Muscle layer of colon (tissue), 2 donors: ENCODE measurements around the gene ALPK3.
"Not testable (repeated sequence)": the region's sequence is repeated elsewhere in the genome, so short reads cannot be mapped to it uniquely, and the experiment has no call there.

Source experiments
- H3K27ac ChIP-seq: one replicate; pipeline ENCODE4 v1.7.0; 2013; ENCODE audit warnings: low read depth, mild to moderate bottlenecking, low read length, moderate library complexity
- H3K27me3 ChIP-seq, 2 donors: one replicate each; pipeline ENCODE4 v1.7.0; 2013; ENCODE audit warnings: low read length in 2 of 2, mild to moderate bottlenecking in 2 of 2; ENCODE audit not compliant: insufficient read depth in 2 of 2, control insufficient read depth in 1 of 2
- H3K36me3 ChIP-seq: one replicate; pipeline ENCODE4 v1.7.0; 2013; ENCODE audit warnings: mild to moderate bottlenecking, low read length; ENCODE audit not compliant: insufficient read depth
- H3K4me1 ChIP-seq: one replicate; pipeline ENCODE4 v1.7.0; 2013; ENCODE audit warnings: mild to moderate bottlenecking, low read length; ENCODE audit not compliant: insufficient read depth
- H3K4me3 ChIP-seq, 2 donors: one replicate each; pipeline ENCODE4 v1.7.0; 2013; ENCODE audit warnings: low read length in 2 of 2, low read depth in 1 of 2, mild to moderate bottlenecking in 1 of 2, moderate library complexity in 1 of 2
- H3K9ac ChIP-seq: one replicate; pipeline ENCODE4 v1.7.0; 2013; ENCODE audit warnings: low read length
- H3K9me3 ChIP-seq: one replicate; pipeline ENCODE4 v1.7.0; 2013; ENCODE audit warnings: mild to moderate bottlenecking, low read length
- donor health status: abdominal sarcoma.
- donor health status: Adenocarcinoma of cecum.

Gene ALPK3

GRCh38 chr15:84835661-84836337, 18.6 kb downstream of the ALPK3 start:
- H3K36me3 ChIP-seq, result peaks cover 6% of the 10 kb centered on the region
- no peak overlapping the region for H3K27ac ChIP-seq
- H3K27me3 ChIP-seq, result no peaks in the 10 kb centered on the region
- no peak overlapping the region for H3K4me3 ChIP-seq
- H3K4me1 ChIP-seq, result peaks cover 46% of the 10 kb centered on the region
- no peaks in the 10 kb centered on the region for H3K9me3 ChIP-seq
- no peak overlapping the region for H3K9ac ChIP-seq

GRCh38 chr15:84836844-84837243, 19.7 kb downstream of the ALPK3 start:
- H3K4me3 ChIP-seq, result no peak overlapping the region
- H3K9ac ChIP-seq, result no peak overlapping the region
- no peak overlapping the region for H3K27ac ChIP-seq
- H3K9me3 ChIP-seq, result no peaks in the 10 kb centered on the region
- H3K4me1 ChIP-seq, result peaks cover 50% of the 10 kb centered on the region
- peaks cover 6% of the 10 kb centered on the region for H3K36me3 ChIP-seq
- H3K27me3 ChIP-seq, result no peaks in the 10 kb centered on the region

GRCh38 chr15:84839714-84840113, 22.6 kb downstream of the ALPK3 start:
- Histone ChIP-seq H3K9me3 (no peaks in the 10 kb centered on the region), H3K4me1 (peaks cover 25% of the 10 kb centered on the region), H3K9ac (no peak overlapping the region), H3K4me3 (no peak overlapping the region), H3K27me3 (no peaks in the 10 kb centered on the region), H3K36me3 (peaks cover 6% of the 10 kb centered on the region), H3K27ac (no peak overlapping the region)

DNA sequence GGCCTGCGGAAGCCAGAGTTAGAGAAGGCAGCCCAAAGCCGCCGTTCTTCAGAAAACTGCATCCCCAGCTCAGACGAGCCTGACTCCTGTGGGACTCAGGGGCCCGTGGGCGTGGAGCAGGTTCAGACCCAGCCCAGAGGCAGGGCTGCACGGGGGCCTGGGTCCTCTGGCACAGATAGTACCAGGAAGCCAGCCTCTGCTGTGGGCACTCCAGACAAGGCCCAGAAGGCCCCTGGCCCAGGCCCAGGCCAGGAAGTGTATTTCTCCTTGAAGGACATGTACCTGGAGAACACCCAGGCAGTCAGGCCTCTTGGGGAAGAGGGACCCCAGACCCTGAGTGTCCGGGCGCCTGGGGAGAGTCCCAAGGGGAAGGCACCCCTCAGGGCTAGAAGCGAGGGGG, 23.1 kb downstream of the ALPK3 start:
- Histone ChIP-seq H3K27me3 (no peaks in the 10 kb centered on the region), H3K27ac (peak overlapping the region; percentile 80), H3K9ac (no peak overlapping the region), H3K4me3 (peak overlapping the region in 1 of 2 donors; percentile 8), H3K9me3 (no peaks in the 10 kb centered on the region), H3K4me1 (peaks cover 28% of the 10 kb centered on the region), H3K36me3 (peaks cover 6% of the 10 kb centered on the region)

DNA sequence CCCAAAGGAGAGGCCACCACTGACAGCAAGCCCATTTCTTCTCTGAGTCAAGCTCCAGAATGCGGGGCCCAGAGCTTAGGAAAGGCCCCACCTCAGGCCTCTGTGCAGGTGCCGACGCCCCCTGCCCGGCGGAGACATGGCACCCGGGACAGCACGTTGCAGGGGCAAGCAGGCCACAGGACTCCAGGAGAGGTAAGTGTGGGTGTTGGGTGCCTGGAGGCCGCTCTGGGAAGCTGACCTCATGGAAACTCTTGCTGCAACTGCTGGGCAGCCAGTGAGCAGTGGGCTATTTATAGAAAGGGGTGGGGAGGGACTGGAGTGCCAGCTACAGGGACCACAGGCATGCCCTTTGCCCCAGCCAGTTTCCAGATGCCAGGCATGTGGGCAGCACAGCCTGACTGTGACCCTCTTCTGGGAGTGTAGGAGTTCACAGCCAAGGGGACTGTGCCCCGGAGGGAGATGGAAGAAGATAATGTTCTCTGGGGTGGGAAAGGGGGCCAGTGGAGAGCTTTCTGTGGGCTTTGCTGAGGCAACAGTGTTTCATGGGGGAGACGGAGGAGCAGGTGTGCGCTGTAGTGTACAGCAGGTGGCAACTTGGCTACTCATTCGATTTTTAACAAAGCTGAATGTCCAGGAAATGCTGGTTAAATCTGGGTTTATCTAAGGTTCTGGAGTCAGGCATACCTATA, 23.7 kb downstream of the ALPK3 start:
- Histone ChIP-seq H3K36me3 (peaks cover 6% of the 10 kb centered on the region), H3K27ac (peak overlapping the region; percentile 80), H3K4me1 (peaks cover 30% of the 10 kb centered on the region), H3K9ac (no peak overlapping the region), H3K9me3 (no peaks in the 10 kb centered on the region), H3K27me3 (no peaks in the 10 kb centered on the region), H3K4me3 (peak overlapping the region in 1 of 2 donors; percentile 8)

DNA sequence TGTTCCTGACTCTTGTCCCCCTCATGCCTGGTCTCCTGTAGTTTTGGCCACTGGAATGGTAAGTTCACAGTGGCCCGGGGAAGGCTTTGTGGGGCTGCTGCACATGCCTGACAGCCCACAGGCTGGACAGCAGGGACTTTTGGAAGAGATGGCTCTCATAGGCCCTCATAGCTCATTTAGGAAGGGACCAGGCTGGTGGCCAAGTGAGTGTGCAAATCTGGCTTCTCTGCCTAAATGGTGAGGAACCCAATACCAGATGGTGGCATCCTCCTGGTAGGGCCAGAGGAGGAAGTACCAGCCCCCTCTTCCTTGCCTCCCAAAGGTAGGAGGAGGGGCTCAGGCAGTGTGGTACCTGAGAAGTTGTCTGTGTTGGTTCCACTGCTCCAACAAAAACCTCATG, 25.6 kb downstream of the ALPK3 start:
- Histone ChIP-seq H3K4me1 (peaks cover 30% of the 10 kb centered on the region), H3K27ac (no peak overlapping the region), H3K36me3 (peaks cover 6% of the 10 kb centered on the region), H3K4me3 (no peak overlapping the region), H3K9ac (no peak overlapping the region), H3K9me3 (no peaks in the 10 kb centered on the region), H3K27me3 (no peaks in the 10 kb centered on the region)

GRCh38 chr15:84844964-84845363, 27.8 kb downstream of the ALPK3 start:
- no peak overlapping the region for H3K4me3 ChIP-seq
- peaks cover 25% of the 10 kb centered on the region for H3K4me1 ChIP-seq
- H3K36me3 ChIP-seq, result no peaks in the 10 kb centered on the region
- H3K9me3 ChIP-seq, result no peaks in the 10 kb centered on the region
- no peak overlapping the region for H3K9ac ChIP-seq
- no peaks in the 10 kb centered on the region for H3K27me3 ChIP-seq
- peak overlapping the region; percentile 39 for H3K27ac ChIP-seq

DNA sequence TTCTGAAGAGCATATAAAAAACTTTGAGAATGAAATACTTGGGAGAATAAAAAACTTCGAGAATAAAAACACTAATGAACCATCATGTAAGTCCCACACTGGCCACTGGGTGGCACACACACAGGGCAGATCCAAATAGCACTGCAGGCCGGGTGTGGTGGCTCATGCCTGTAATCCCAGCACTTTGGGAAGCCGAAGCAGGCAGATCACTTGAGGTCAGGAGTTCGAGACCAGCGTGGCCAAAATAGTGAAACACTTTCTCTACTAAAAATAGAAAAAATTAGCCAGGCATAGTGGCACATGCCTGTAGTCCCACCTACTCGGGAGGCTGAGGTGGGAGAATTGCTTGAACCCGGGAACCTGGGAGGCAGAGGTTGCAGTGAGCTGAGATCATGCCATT, 28.5 kb downstream of the ALPK3 start:
- Histone ChIP-seq H3K27ac (peak overlapping the region; percentile 39), H3K4me1 (peaks cover 18% of the 10 kb centered on the region)
- not testable (repeated sequence) for H3K9me3 ChIP-seq, H3K36me3 ChIP-seq, H3K27me3 ChIP-seq, H3K9ac ChIP-seq, H3K4me3 ChIP-seq

DNA sequence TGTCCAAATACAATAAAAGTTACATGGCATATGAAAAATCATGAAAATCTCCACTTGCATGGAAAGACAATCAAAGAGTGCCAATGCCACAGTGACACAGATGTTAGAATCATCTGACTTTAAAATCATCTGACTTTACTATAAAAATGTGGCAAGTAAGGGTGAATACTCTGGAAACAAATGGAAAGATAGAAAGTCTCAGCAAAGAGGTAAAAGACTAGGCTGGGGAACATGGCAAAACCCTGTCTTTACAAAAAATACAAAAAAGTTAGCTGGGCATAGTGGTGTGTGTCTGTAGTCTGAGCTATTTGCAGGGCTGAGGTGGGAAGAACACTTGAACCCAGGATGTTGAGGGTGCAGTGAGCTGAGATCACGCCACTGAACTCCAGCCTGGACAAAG, 29.1 kb downstream of the ALPK3 start:
- Histone ChIP-seq H3K9ac (no peak overlapping the region), H3K27ac (no peak overlapping the region), H3K4me1 (peaks cover 12% of the 10 kb centered on the region), H3K9me3 (no peaks in the 10 kb centered on the region), H3K4me3 (no peak overlapping the region), H3K27me3 (no peaks in the 10 kb centered on the region), H3K36me3 (no peaks in the 10 kb centered on the region)

GRCh38 chr15:84847382-84847781, 30.2 kb downstream of the ALPK3 start:
- H3K4me1 ChIP-seq, result peaks cover 8% of the 10 kb centered on the region
- no peak overlapping the region for H3K9ac ChIP-seq
- no peaks in the 10 kb centered on the region for H3K9me3 ChIP-seq
- H3K27ac ChIP-seq, result no peak overlapping the region
- H3K27me3 ChIP-seq, result no peaks in the 10 kb centered on the region
- H3K4me3 ChIP-seq, result no peak overlapping the region
- no peaks in the 10 kb centered on the region for H3K36me3 ChIP-seq

DNA sequence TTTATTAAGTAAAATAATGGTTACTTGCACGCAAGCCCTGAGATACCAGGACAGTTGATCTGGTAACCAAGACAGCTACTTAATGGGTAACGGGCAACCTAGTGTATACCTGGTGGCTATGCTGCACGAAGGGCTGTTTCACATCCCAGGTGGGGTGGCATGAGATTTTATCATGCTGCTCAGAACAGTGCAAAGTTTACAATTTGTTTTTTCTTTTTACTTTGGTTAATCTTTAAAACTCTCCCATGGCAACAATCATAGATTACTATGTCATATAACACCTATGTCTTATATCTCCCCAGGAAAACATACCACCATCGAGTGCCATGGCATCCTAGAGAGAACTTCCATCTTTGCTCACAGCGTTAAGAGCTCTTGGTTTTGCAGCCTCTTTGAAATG, 35.1 kb downstream of the ALPK3 start:
- Histone ChIP-seq H3K9ac (no peak overlapping the region), H3K9me3 (no peaks in the 10 kb centered on the region), H3K36me3 (peaks cover 14% of the 10 kb centered on the region), H3K4me3 (no peak overlapping the region), H3K27me3 (no peaks in the 10 kb centered on the region), H3K27ac (no peak overlapping the region), H3K4me1 (no peaks in the 10 kb centered on the region)

DNA sequence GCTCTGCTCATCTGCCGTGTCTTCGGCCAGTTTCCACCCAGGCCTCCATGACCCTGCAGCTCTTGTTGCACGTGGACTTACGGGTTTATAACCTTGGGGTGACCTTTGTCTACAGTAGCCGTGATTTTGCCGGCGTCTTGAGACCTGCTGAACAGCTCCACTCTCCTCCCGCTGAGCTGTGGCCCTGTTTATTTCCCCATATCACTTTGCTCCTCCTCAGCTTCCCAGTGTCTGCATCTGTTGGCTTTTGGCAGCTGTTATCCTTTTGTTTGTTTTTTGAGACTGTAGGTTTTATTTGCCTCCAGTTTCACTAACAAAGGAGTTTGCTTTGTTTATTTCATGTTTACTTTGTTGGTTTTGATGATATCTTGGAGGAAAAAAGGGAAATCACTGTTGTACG, 38.0 kb downstream of the ALPK3 start:
- no peak overlapping the region for H3K9ac ChIP-seq
- peaks cover 18% of the 10 kb centered on the region for H3K36me3 ChIP-seq
- no peaks in the 10 kb centered on the region for H3K9me3 ChIP-seq
- no peak overlapping the region for H3K4me3 ChIP-seq
- H3K27ac ChIP-seq, result no peak overlapping the region
- H3K27me3 ChIP-seq, result no peaks in the 10 kb centered on the region
- no peaks in the 10 kb centered on the region for H3K4me1 ChIP-seq
